Neural cell (in vitro differentiated cells): ENCODE measurements around the gene CLDN24.

Experiments used
- EP300 ChIP-seq: fragments of 450-650 bp; conservative IDR thresholded peaks from 2 replicates; pipeline ENCODE4 v1.6.1; 2014; ENCODE audit warnings: antibody characterized with exemption, mild to moderate bottlenecking, moderate library complexity; ENCODE audit not compliant: poor library complexity, severe bottlenecking
- EZH2 ChIP-seq: fragments of 200-600, 300-800 bp; shearing (Covaris generic), sonication (generic); IDR thresholded peaks from 2 replicates; pipeline ENCODE4 v1.6.1; 2014; ENCODE audit warnings: antibody characterized with exemption, low read length, borderline replicate concordance, mild to moderate bottlenecking; ENCODE audit not compliant: insufficient read depth, poor library complexity, severe bottlenecking
- MXI1 ChIP-seq: fragments of 450-650 bp; conservative IDR thresholded peaks from 2 replicates; pipeline ENCODE4 v1.6.1; 2014; ENCODE audit warnings: antibody characterized with exemption, mild to moderate bottlenecking; ENCODE audit not compliant: poor library complexity, severe bottlenecking
- POLR2AphosphoS5 ChIP-seq: IDR thresholded peaks from 2 replicates; pipeline ENCODE4 v1.6.1; 2012
- RAD21 ChIP-seq: fragments of 450-650 bp; conservative IDR thresholded peaks from 2 replicates; pipeline ENCODE4 v1.6.1; 2014; ENCODE audit warnings: antibody characterized with exemption, mild to moderate bottlenecking, moderate library complexity
- REST ChIP-seq: IDR thresholded peaks from 2 replicates; pipeline ENCODE4 v1.6.1; 2012; ENCODE audit warnings: borderline replicate concordance
- SMC3 ChIP-seq: fragments of 450-650 bp; conservative IDR thresholded peaks from 2 replicates; pipeline ENCODE4 v1.6.1; 2014; ENCODE audit warnings: antibody characterized with exemption, mild to moderate bottlenecking, moderate library complexity; ENCODE audit not compliant: poor library complexity
- TAF1 ChIP-seq: IDR thresholded peaks from 2 replicates; pipeline ENCODE4 v1.6.1; 2012; ENCODE audit warnings: low read depth
- TF ChIP-seq, protein P1 (sequence below): fragments of 450-650 bp; IDR thresholded peaks from 2 replicates; pipeline ENCODE4 v1.5.1; 2014; ENCODE audit warnings: antibody characterized with exemption, mild to moderate bottlenecking, moderate library complexity; ENCODE audit not compliant: poor library complexity, severe bottlenecking

DNA sequence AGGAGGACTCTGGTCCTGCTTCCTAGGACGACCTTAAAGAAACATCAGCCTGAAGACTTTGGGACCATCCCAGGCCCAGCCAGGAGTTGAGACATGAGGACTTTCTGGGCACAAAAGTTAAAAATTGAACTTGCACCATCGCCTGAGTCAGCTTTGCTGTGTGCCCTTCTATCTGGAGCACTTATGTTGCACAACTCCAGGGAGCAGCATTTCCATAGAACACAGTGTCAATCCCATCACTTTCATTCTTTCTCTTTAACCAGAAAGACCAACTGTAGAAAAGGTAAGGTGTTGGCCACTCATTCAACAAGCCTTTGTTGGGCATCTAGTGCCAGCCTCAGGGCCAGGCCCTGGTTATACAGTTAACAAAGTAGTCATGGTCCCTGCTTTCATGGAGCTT, 8.6 kb upstream of the CLDN24 start:
- TF ChIP-seq, protein P1, sequence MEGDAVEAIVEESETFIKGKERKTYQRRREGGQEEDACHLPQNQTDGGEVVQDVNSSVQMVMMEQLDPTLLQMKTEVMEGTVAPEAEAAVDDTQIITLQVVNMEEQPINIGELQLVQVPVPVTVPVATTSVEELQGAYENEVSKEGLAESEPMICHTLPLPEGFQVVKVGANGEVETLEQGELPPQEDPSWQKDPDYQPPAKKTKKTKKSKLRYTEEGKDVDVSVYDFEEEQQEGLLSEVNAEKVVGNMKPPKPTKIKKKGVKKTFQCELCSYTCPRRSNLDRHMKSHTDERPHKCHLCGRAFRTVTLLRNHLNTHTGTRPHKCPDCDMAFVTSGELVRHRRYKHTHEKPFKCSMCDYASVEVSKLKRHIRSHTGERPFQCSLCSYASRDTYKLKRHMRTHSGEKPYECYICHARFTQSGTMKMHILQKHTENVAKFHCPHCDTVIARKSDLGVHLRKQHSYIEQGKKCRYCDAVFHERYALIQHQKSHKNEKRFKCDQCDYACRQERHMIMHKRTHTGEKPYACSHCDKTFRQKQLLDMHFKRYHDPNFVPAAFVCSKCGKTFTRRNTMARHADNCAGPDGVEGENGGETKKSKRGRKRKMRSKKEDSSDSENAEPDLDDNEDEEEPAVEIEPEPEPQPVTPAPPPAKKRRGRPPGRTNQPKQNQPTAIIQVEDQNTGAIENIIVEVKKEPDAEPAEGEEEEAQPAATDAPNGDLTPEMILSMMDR: no peak
- TF ChIP-seq EZH2: no peak
- TF ChIP-seq EP300: no peak
- TF ChIP-seq REST: no peak
- no peak for TF ChIP-seq SMC3
- TF ChIP-seq TAF1: no peak
- TF ChIP-seq RAD21: no peak
- TF ChIP-seq POLR2AphosphoS5: no peak
- TF ChIP-seq MXI1: no peak
